LNCaP clone FGC (cell line): ENCODE measurements around the gene NUCB1.
"Not testable (repeated sequence)": the region's sequence is repeated elsewhere in the genome, so short reads cannot be mapped to it uniquely, and the experiment has no call there.

Experiments
- DNase-seq: peaks from one replicate; pipeline ENCODE4 v3.0.0-alpha.2; 2011; ENCODE audit warnings: low read depth
- H3K4me3 ChIP-seq: 2 replicates; pipeline ENCODE4 v1.5.1; 2011; ENCODE audit warnings: mild to moderate bottlenecking, low read depth, low read length, control low read depth
- TF ChIP-seq, protein P1 (sequence below): IDR thresholded peaks from 2 replicates; pipeline ENCODE4 v1.5.1; 2012; ENCODE audit warnings: mild to moderate bottlenecking; ENCODE audit not compliant: control insufficient read depth, insufficient read depth; ENCODE audit errors: extremely low read depth

Gene NUCB1

GRCh38 chr19:48913114-48913889 lies 13.2 kb downstream of the NUCB1 start:
- H3K4me3 ChIP-seq, result no peak overlapping the region
- TF ChIP-seq, protein P1, sequence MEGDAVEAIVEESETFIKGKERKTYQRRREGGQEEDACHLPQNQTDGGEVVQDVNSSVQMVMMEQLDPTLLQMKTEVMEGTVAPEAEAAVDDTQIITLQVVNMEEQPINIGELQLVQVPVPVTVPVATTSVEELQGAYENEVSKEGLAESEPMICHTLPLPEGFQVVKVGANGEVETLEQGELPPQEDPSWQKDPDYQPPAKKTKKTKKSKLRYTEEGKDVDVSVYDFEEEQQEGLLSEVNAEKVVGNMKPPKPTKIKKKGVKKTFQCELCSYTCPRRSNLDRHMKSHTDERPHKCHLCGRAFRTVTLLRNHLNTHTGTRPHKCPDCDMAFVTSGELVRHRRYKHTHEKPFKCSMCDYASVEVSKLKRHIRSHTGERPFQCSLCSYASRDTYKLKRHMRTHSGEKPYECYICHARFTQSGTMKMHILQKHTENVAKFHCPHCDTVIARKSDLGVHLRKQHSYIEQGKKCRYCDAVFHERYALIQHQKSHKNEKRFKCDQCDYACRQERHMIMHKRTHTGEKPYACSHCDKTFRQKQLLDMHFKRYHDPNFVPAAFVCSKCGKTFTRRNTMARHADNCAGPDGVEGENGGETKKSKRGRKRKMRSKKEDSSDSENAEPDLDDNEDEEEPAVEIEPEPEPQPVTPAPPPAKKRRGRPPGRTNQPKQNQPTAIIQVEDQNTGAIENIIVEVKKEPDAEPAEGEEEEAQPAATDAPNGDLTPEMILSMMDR, result no peak

GRCh38 chr19:48914181-48914580 lies 14.1 kb downstream of the NUCB1 start:
- TF ChIP-seq, protein P1, result no peak

More at GRCh38 chr19:48913114-48913889, 13.2 kb downstream of the NUCB1 start:
- no peak for DNase-seq

GRCh38 chr19:48915757-48916156 lies 15.6 kb downstream of the NUCB1 start:
- no peak for DNase-seq
- TF ChIP-seq, protein P1, result no peak
- H3K4me3 ChIP-seq, result no peak overlapping the region

More at GRCh38 chr19:48914181-48914580, 14.1 kb downstream of the NUCB1 start:
- DNase-seq, result no peak
- no peak overlapping the region for H3K4me3 ChIP-seq

DNA sequence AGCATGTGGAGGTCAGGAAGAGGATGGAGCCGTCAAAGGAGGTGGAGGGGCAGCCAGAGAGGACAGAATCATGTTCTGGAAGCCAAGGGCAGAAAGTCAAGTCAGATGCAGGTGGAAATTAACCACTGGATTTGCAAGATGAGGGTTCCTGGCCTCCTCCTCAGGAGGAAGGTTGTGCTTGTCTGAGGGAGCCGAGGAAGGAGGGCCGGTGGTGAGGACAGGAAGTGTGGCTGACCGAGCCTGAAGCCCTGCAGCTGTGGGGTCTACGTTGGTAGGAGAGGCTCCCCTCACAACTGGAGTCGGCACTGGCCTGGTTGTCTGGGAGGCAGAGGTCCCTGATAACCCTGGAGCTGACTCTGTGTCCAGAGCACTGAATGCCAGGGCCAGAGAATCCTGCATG lies 18.0 kb downstream of the NUCB1 start:
- no peak overlapping the region for H3K4me3 ChIP-seq
- TF ChIP-seq, protein P1, result no peak
- DNase-seq, result no peak

DNA sequence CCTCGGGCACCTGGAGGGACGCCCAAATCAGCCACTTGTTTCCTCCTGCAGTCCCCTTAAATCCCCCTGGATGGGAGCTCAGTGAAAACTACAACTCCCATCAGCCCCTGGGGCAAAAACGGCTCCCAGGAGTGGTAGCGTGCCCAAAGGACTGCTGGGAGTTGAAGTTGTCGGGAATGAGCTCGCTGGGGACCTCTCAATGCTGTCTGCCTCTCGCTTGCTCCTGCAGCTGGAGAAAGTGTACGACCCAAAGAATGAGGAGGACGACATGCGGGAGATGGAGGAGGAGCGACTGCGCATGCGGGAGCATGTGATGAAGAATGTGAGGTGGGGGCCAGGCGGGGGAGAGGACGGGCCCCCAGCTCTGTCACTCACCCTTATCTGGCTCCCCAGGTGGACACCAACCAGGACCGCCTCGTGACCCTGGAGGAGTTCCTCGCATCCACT lies 18.7 kb downstream of the NUCB1 start:
- TF ChIP-seq, protein P1, result no peak
- no peak for DNase-seq
- no peak overlapping the region for H3K4me3 ChIP-seq

DNA sequence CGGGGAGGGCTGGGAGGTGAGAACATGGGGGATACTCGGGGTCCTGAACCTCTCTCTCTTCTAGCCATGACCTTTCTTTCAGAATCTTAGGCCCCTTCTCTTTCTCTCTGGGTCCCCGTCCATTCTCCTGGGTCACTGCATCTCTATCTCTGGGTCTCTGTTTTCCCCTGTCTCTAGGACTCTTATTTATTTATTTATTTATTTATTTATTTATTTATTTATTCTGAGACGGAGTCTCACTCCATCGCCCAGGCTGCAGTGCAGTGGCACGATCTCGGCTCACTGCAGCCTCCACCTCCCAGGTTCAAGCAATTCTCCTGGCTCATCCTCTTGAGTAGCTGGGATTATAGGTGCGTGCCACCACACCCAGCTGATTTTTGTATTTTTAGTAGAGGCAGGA lies 19.2 kb downstream of the NUCB1 start:
- not testable (repeated sequence) for H3K4me3 ChIP-seq, DNase-seq

DNA sequence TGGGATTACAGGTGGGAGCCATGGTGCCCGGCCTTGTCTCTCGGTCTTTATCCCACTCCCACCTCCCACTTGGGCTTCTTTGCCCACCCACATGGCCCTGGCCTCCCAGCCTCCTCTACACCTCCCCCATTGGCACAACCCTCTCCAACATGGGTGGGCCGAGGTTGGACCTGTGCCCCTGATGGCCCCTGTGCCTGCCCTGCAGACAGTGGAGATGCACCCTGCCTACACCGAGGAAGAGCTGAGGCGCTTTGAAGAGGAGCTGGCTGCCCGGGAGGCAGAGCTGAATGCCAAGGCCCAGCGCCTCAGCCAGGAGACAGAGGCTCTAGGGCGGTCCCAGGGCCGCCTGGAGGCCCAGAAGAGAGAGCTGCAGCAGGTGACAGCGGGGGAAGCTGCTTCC lies 20.8 kb downstream of the NUCB1 start:
- no peak overlapping the region for H3K4me3 ChIP-seq
- DNase-seq, result no peak
- TF ChIP-seq, protein P1, result no peak
